ENCODE data around the gene ULK4.

The ULK4 gene

GRCh38 chr3:41684797-41685735 lies 276.8 kb downstream of the ULK4 start:
- TF ChIP-seq EZH2phosphoT487 (IDR thresholded peaks at IDR 0.05; ENCODE audit: low read depth) (no peak), CTCF (IDR thresholded peaks at IDR 0.05; ENCODE audit: low read depth, low read length) (no peak)
- no peak overlapping the region for H3K27ac ChIP-seq (ENCODE audit: low read length)

GRCh38 chr3:41683666-41684350 lies 278.1 kb downstream of the ULK4 start:
- Histone ChIP-seq H3K4me1 (ENCODE audit: low read length) (no peaks in the 10 kb centered on the region), H3K36me3 (replicated peaks; ENCODE audit: low read depth, low read length) (no peaks in the 10 kb centered on the region), H3K79me2 (ENCODE audit: low read length) (no peaks in the 10 kb centered on the region), H4K20me1 (ENCODE audit: insufficient read depth, low read length) (no peaks in the 10 kb centered on the region), H3K27ac (ENCODE audit: low read length) (no peak overlapping the region), H3K27me3 (ENCODE audit: low read depth, low read length) (no peaks in the 10 kb centered on the region), H3K9ac (ENCODE audit: low read length) (no peak overlapping the region), H2AFZ (ENCODE audit: low read depth, low read length) (no peak overlapping the region), H3K9me3 (ENCODE audit: insufficient read depth, low read length) (no peaks in the 10 kb centered on the region), H3K4me3 (ENCODE audit: low read length) (no peak overlapping the region), H3K4me2 (ENCODE audit: low read length) (no peak overlapping the region)
- TF ChIP-seq EZH2phosphoT487 (IDR thresholded peaks at IDR 0.05; ENCODE audit: low read depth) = no peak
- no peak for TF ChIP-seq CTCF (IDR thresholded peaks at IDR 0.05; ENCODE audit: low read depth, low read length)

More at GRCh38 chr3:41684797-41685735, 276.8 kb downstream of the ULK4 start:
- Histone ChIP-seq H4K20me1 (ENCODE audit: insufficient read depth, low read length) (no peaks in the 10 kb centered on the region), H2AFZ (ENCODE audit: low read depth, low read length) (no peak overlapping the region), H3K4me2 (ENCODE audit: low read length) (no peak overlapping the region), H3K79me2 (ENCODE audit: low read length) (no peaks in the 10 kb centered on the region), H3K27me3 (ENCODE audit: low read depth, low read length) (no peaks in the 10 kb centered on the region), H3K9ac (ENCODE audit: low read length) (no peak overlapping the region), H3K4me1 (ENCODE audit: low read length) (no peaks in the 10 kb centered on the region), H3K9me3 (ENCODE audit: insufficient read depth, low read length) (no peaks in the 10 kb centered on the region), H3K4me3 (ENCODE audit: low read length) (no peak overlapping the region), H3K36me3 (replicated peaks; ENCODE audit: low read depth, low read length) (no peaks in the 10 kb centered on the region)

GRCh38 chr3:41682996-41683395 lies 278.9 kb downstream of the ULK4 start:
- Histone ChIP-seq H3K4me1 (ENCODE audit: low read length) (no peaks in the 10 kb centered on the region), H3K4me3 (ENCODE audit: low read length) (no peak overlapping the region), H3K9ac (ENCODE audit: low read length) (no peak overlapping the region), H3K27me3 (ENCODE audit: low read depth, low read length) (no peaks in the 10 kb centered on the region), H3K9me3 (ENCODE audit: insufficient read depth, low read length) (no peaks in the 10 kb centered on the region), H2AFZ (ENCODE audit: low read depth, low read length) (no peak overlapping the region), H3K36me3 (replicated peaks; ENCODE audit: low read depth, low read length) (no peaks in the 10 kb centered on the region), H3K4me2 (ENCODE audit: low read length) (no peak overlapping the region), H3K27ac (ENCODE audit: low read length) (no peak overlapping the region), H4K20me1 (ENCODE audit: insufficient read depth, low read length) (no peaks in the 10 kb centered on the region), H3K79me2 (ENCODE audit: low read length) (no peaks in the 10 kb centered on the region)
- TF ChIP-seq CTCF (IDR thresholded peaks at IDR 0.05; ENCODE audit: low read depth, low read length) (no peak), EZH2phosphoT487 (IDR thresholded peaks at IDR 0.05; ENCODE audit: low read depth) (no peak)

GRCh38 chr3:41682382-41682781 lies 279.5 kb downstream of the ULK4 start:
- Histone ChIP-seq H3K36me3 (replicated peaks; ENCODE audit: low read depth, low read length) (no peaks in the 10 kb centered on the region), H3K4me3 (ENCODE audit: low read length) (no peak overlapping the region), H3K79me2 (ENCODE audit: low read length) (no peaks in the 10 kb centered on the region), H3K9ac (ENCODE audit: low read length) (no peak overlapping the region), H3K4me2 (ENCODE audit: low read length) (no peak overlapping the region), H3K9me3 (ENCODE audit: insufficient read depth, low read length) (no peaks in the 10 kb centered on the region), H2AFZ (ENCODE audit: low read depth, low read length) (no peak overlapping the region), H3K4me1 (ENCODE audit: low read length) (no peaks in the 10 kb centered on the region), H3K27ac (ENCODE audit: low read length) (no peak overlapping the region), H4K20me1 (ENCODE audit: insufficient read depth, low read length) (no peaks in the 10 kb centered on the region), H3K27me3 (ENCODE audit: low read depth, low read length) (no peaks in the 10 kb centered on the region)
- no peak for TF ChIP-seq EZH2phosphoT487 (IDR thresholded peaks at IDR 0.05; ENCODE audit: low read depth)
- no peak for TF ChIP-seq CTCF (IDR thresholded peaks at IDR 0.05; ENCODE audit: low read depth, low read length)

Measured in OCI-LY3 (cell line).